Small intestine (tissue), 7 donors: ENCODE data around the gene CST3. TPM values are rescaled to one million over a fixed set of nuclear protein-coding genes. Genes with fewer than 3 reads are reported as not detected.
"Not testable (repeated sequence)": the region's sequence is repeated elsewhere in the genome, so short reads cannot be mapped to it uniquely, and the experiment has no call there.

Experiments
- DNase-seq, 2 donors: peaks; one replicate each; pipeline versions ENCODE4 v3.0.0 to v3.0.0-alpha.2; 2013
- FAIRE-seq: peaks from 2 replicates; lab custom pipeline; 2012; peaks lifted over from hg19 to GRCh38; lab: Jason Lieb, UNC
- H3K27ac ChIP-seq, 3 donors: one replicate each; pipeline ENCODE4 v1.5.1; 2013; ENCODE audit warnings: low read length in 2 of 3, mild to moderate bottlenecking in 2 of 3, control low read depth in 1 of 3, inconsistent platforms in 1 of 3, low read depth in 1 of 3, moderate library complexity in 1 of 3
- H3K27me3 ChIP-seq, 3 donors: one replicate each; pipeline ENCODE4 v1.6.1; 2013; ENCODE audit warnings: low read length in 3 of 3, inconsistent platforms in 1 of 3; ENCODE audit not compliant: control insufficient read depth in 3 of 3, insufficient read depth in 3 of 3
- H3K36me3 ChIP-seq, 3 donors: one replicate each; pipeline ENCODE4 v1.6.1; 2013; ENCODE audit warnings: low read length in 3 of 3, inconsistent platforms in 1 of 3, low read depth in 1 of 3, mild to moderate bottlenecking in 1 of 3, moderate library complexity in 1 of 3; ENCODE audit not compliant: control insufficient read depth in 3 of 3, insufficient read depth in 2 of 3
- H3K4me1 ChIP-seq, 3 donors: one replicate each; pipeline ENCODE4 v1.6.1; 2013; ENCODE audit warnings: low read length in 2 of 3, inconsistent platforms in 1 of 3, low read depth in 1 of 3, mild to moderate bottlenecking in 1 of 3, moderate library complexity in 1 of 3; ENCODE audit not compliant: control insufficient read depth in 3 of 3, insufficient read depth in 2 of 3
- H3K4me3 ChIP-seq, 3 donors: one replicate each; pipeline ENCODE4 v1.5.1; 2013; ENCODE audit warnings: low read length in 3 of 3, control low read depth in 1 of 3, inconsistent platforms in 1 of 3, low read depth in 1 of 3, mild to moderate bottlenecking in 1 of 3, moderate library complexity in 1 of 3
- H3K9me3 ChIP-seq, 2 donors: one replicate each; pipeline ENCODE4 v1.6.1; 2013; ENCODE audit warnings: low read depth in 1 of 2, low read length in 1 of 2; ENCODE audit not compliant: control insufficient read depth in 2 of 2, insufficient read depth in 1 of 2
- WGBS, 3 donors: extraction: QIAGEN DNeasy Blood & Tissue Kit; methylation state at CpG; one replicate each; pipeline ENCODE4 v1.1.7; 2013; 5-methylcytosine and 5-hydroxymethylcytosine counted together
- polyA plus RNA-seq, 4 donors: library from polyadenylated mRNA; stranded (reverse) in 3 of 4; unstranded in 1 of 4; fragments of 200-250 nt in 3 of 4; fragments of 120-200 nt in 1 of 4; gene quantifications; one replicate each; pipeline versions ENCODE4 v1.2.1 to v1.2.3, GENCODE V29; 2013
- donor health status: healthy with polysubstance abuse.
- donor health status: control.
- donor health status: control.
- donor health status: Bipolar disorder and iron deficiency.
- donor health status: healthy.

Gene CST3
- polyA plus RNA-seq, 4 donors: 443 to 907 (median 470) TPM

- FAIRE-seq: not testable (repeated sequence)
- 65 to 79% (median 74%) methylated on average over 11 of the region's 11 CpGs for WGBS, 3 donors
These were observed 16.9 kb downstream of the CST3 start for GRCh38 chr20:23620670-23621386.

GRCh38 chr20:23614163-23614562, 23.6 kb downstream of the CST3 start:
- Histone ChIP-seq H3K4me3 (no peak overlapping the region), H3K4me1 (no peaks in the 10 kb centered on the region), H3K9me3 (no peaks in the 10 kb centered on the region), H3K27ac (no peak overlapping the region), H3K36me3 (no peaks in the 10 kb centered on the region), H3K27me3 (no peaks in the 10 kb centered on the region)
- WGBS, 3 donors: 83 to 90% (median 83%) methylated on average over 5 of the region's 5 CpGs
- no peak for FAIRE-seq
- DNase-seq: no peak

More at GRCh38 chr20:23620670-23621386, 16.9 kb downstream of the CST3 start:
- not testable (repeated sequence) for H3K36me3 ChIP-seq, H3K27me3 ChIP-seq, H3K27ac ChIP-seq, DNase-seq, H3K4me3 ChIP-seq, H3K9me3 ChIP-seq
- peaks cover 0 to 14% (median 0%) of the 10 kb centered on the region in 3 donors for H3K4me1 ChIP-seq

DNA sequence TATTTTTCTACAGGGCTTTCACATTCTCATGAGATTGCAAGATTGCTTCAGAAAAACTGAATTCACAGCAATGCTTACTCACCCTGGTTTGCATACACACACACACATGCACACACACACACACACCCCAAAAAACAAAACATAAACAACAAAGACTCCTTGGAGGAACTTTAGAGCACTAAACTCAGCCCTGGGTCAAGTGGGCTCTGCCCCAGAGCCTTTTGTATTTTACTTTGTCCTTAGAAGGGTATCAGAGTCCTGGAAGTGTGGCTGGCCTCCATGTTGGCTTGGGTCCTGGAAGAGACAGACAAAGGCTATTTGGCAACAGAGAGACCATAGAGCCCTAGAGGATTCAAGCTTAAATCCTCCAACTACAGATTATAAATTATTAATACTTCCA, 24.1 kb downstream of the CST3 start:
- Histone ChIP-seq H3K36me3 (no peaks in the 10 kb centered on the region), H3K27ac (peak overlapping the region in 1 of 3 donors; percentile 26), H3K9me3 (no peaks in the 10 kb centered on the region), H3K4me3 (no peak overlapping the region), H3K4me1 (no peaks in the 10 kb centered on the region), H3K27me3 (no peaks in the 10 kb centered on the region)
- FAIRE-seq: no peak
- no peak for DNase-seq

DNA sequence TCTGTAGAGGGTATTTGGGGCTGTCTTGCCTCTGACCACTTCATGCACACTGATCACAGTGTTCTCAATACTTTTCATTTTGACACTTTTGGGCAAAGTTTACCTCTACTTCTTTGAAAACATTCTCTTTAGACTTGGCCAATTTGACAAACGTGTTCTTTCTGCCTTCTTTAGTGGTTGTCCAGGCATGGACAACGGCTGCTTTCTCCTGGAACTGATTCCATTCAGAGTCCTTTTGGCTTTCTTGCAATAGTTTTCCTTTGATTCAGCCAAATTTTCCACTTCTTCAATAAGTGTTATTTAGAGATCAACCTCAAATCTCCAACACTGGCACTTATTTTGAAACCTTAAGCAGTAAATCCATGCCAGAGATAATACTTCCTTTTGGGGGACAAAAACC, 25.4 kb downstream of the CST3 start:
- Histone ChIP-seq H3K9me3 (no peaks in the 10 kb centered on the region), H3K27ac (no peak overlapping the region), H3K4me1 (no peaks in the 10 kb centered on the region), H3K27me3 (no peaks in the 10 kb centered on the region), H3K4me3 (no peak overlapping the region), H3K36me3 (no peaks in the 10 kb centered on the region)
- DNase-seq: no peak
- 68 to 77% (median 76%) methylated on average over 2 of the region's 2 CpGs for WGBS, 3 donors
- no peak for FAIRE-seq

DNA sequence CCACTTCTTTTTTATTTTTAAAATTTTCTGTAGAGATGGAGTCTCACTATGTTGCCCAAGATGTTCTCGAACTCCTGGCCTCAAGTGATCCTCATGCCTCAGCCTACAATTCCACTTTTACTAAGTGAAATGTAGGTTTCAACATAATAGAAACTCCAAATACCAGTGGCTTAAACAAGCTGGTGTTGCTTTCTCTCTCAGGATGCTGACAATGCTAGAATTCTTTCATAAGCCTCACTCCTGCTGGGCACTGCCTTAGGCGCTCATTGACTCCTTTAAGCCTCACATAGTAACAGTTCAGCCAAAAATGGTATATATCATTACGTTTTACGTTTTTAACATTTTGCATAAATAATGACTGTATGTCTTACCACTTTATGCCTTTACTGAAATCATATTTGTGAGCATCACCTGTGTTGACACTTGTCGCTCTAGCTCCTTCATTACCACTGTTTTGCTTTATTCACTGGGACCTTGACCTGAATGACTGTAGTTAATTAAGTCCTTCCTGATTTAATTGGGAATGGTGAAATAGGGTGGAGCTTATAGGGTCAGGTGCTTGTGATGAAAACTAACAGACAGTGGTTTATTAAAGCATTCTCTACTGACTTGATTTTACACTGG, 28.2 kb downstream of the CST3 start:
- DNase-seq (no peak), FAIRE-seq (no peak)
- H3K4me1 ChIP-seq: no peaks in the 10 kb centered on the region
- H3K9me3 ChIP-seq: no peaks in the 10 kb centered on the region
- no peak overlapping the region for H3K4me3 ChIP-seq
- no peaks in the 10 kb centered on the region for H3K36me3 ChIP-seq
- 87 to 90% (median 88%) methylated on average over 5 of the region's 5 CpGs for WGBS, 3 donors
- H3K27ac ChIP-seq: no peak overlapping the region
- H3K27me3 ChIP-seq: no peaks in the 10 kb centered on the region

GRCh38 chr20:23608251-23608846, 29.4 kb downstream of the CST3 start:
- H3K27me3 ChIP-seq: no peaks in the 10 kb centered on the region
- H3K36me3 ChIP-seq: no peaks in the 10 kb centered on the region
- no peak overlapping the region for H3K4me3 ChIP-seq
- no peak overlapping the region for H3K27ac ChIP-seq
- 76 to 81% (median 81%) methylated on average over 18 of the region's 18 CpGs for WGBS, 3 donors
- FAIRE-seq (no peak), DNase-seq (no peak)
- no peaks in the 10 kb centered on the region for H3K9me3 ChIP-seq
- no peaks in the 10 kb centered on the region for H3K4me1 ChIP-seq

- no peaks in the 10 kb centered on the region for H3K36me3 ChIP-seq
- no peak overlapping the region for H3K4me3 ChIP-seq
- WGBS, 3 donors: 86 to 91% (median 90%) methylated on average over 14 of the region's 14 CpGs
- no peaks in the 10 kb centered on the region for H3K4me1 ChIP-seq
- H3K27me3 ChIP-seq: no peaks in the 10 kb centered on the region
- H3K9me3 ChIP-seq: no peaks in the 10 kb centered on the region
- no peak overlapping the region for H3K27ac ChIP-seq
- FAIRE-seq: no peak
- no peak for DNase-seq
These were observed 30.1 kb downstream of the CST3 start for GRCh38 chr20:23607497-23608245.

DNA sequence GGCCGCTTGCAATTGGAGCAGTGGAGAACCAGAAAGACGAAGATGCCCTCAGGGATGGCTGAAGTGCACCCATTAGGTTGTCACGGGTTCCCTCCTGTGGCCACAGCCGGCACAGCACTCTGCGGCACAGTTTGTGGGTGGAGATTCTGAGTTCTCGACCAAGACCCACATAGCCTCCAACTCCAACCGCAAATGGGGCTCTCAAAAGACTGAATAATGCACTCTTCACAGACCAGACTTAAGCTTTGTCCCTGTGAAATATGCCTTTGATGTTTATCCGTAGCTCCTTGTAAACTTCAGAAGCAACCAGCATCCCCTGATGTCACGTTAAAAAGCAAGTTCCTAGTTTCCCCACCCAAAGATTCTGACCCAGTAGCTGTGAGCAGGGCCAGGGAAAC, 31.1 kb downstream of the CST3 start:
- FAIRE-seq (no peak), DNase-seq (peak; percentile 52 to 77)

More for the DNA sequence above, 31.1 kb downstream of the CST3 start:
- Histone ChIP-seq H3K4me3 (no peak overlapping the region), H3K36me3 (no peaks in the 10 kb centered on the region), H3K4me1 (no peaks in the 10 kb centered on the region), H3K27me3 (no peaks in the 10 kb centered on the region), H3K27ac (no peak overlapping the region), H3K9me3 (no peaks in the 10 kb centered on the region)
- 10 to 11% (median 11%) methylated on average over 9 of the region's 9 CpGs for WGBS, 3 donors
